Fibroblast of lung (primary cell): ENCODE measurements around the gene ZNRF3. TPM values are rescaled to one million over a fixed set of nuclear protein-coding genes. Genes with fewer than 3 reads are reported as not detected.

Source experiments
- DNase-seq, 2 donors: peaks; one replicate each; pipeline versions ENCODE4 v3.0.0 to v3.0.0-alpha.2; 2010; ENCODE audit warnings: low read depth in 2 of 2
- H2AFZ ChIP-seq: 2 replicates; pipeline ENCODE4 v1.5.1; 2012; ENCODE audit warnings: low read length, control low read depth, inconsistent platforms
- H3K27ac ChIP-seq: 2 replicates; pipeline ENCODE4 v1.5.1; 2011; ENCODE audit warnings: low read length, control low read depth; ENCODE audit not compliant: insufficient read depth
- H3K27me3 ChIP-seq: 2 replicates; pipeline ENCODE4 v1.5.1; 2011; ENCODE audit warnings: mild to moderate bottlenecking, low read length; ENCODE audit not compliant: control insufficient read depth, insufficient read depth
- H3K36me3 ChIP-seq: 2 replicates; pipeline ENCODE4 v1.5.1; 2011; ENCODE audit warnings: low read length; ENCODE audit not compliant: control insufficient read depth, insufficient read depth
- H3K4me1 ChIP-seq: 2 replicates; pipeline ENCODE4 v1.5.1; 2011; ENCODE audit warnings: low read length; ENCODE audit not compliant: control insufficient read depth, insufficient read depth; ENCODE audit errors: extremely low read depth
- H3K4me2 ChIP-seq: 2 replicates; pipeline ENCODE4 v1.5.1; 2011; ENCODE audit warnings: low read length, control low read depth; ENCODE audit not compliant: insufficient read depth; ENCODE audit errors: extremely low read depth
- H3K4me3 ChIP-seq, 4 experiments: fragments of 200-600 bp in 1 of 4; sonication (generic) in 1 of 4; replicated peaks in 1 of 4; 2 replicates each; pipeline ENCODE4 v1.5.1; 2011 to 2016; ENCODE audit warnings: low read length in 4 of 4, low read depth in 3 of 4, mild to moderate bottlenecking in 3 of 4, control low read depth in 2 of 4, inconsistent platforms in 1 of 4, mixed read lengths in 1 of 4; ENCODE audit not compliant: insufficient read depth in 1 of 4; ENCODE audit errors: control extremely low read depth in 1 of 4
- H3K79me2 ChIP-seq: 2 replicates; pipeline ENCODE4 v1.5.1; 2012; ENCODE audit warnings: mild to moderate bottlenecking, low read length, inconsistent platforms; ENCODE audit not compliant: control insufficient read depth, insufficient read depth
- H3K9ac ChIP-seq: 2 replicates; pipeline ENCODE4 v1.5.1; 2011; ENCODE audit warnings: mild to moderate bottlenecking, low read length, control low read depth; ENCODE audit not compliant: insufficient read depth
- H3K9me3 ChIP-seq: 2 replicates; pipeline ENCODE4 v1.5.1; 2012; ENCODE audit warnings: low read depth, low read length; ENCODE audit not compliant: control insufficient read depth, insufficient read depth
- H4K20me1 ChIP-seq: 2 replicates; pipeline ENCODE4 v1.5.1; 2011; ENCODE audit warnings: low read length; ENCODE audit not compliant: control insufficient read depth, insufficient read depth; ENCODE audit errors: extremely low read depth
- EZH2 ChIP-seq: IDR thresholded peaks from 2 replicates; pipeline ENCODE4 v1.5.1; 2012; ENCODE audit warnings: low read length, control low read depth, mild to moderate bottlenecking; ENCODE audit errors: missing control alignments
- polyA plus RNA-seq, 2 donors: library from polyadenylated mRNA; depleted of rRNA in 1 of 2; stranded (reverse) in 1 of 2; unstranded in 1 of 2; fragments of >200 nt; gene quantifications; 2 replicates each; pipeline ENCODE4 v1.2.1, GENCODE V29; 2011 to 2012; ENCODE audit warnings: missing spikeins in 1 of 2
- total RNA-seq: library from RNA; depleted of rRNA; stranded (reverse); fragments of >200 nt; gene quantifications from 2 replicates; pipeline ENCODE4 v1.2.1, GENCODE V29; 2014
- TF ChIP-seq, protein P1 (sequence below), 2 donors: IDR thresholded peaks in 1 of 2; conservative IDR thresholded peaks in 1 of 2; 1 replicate in 1 of 2; 2 replicates in 1 of 2; pipeline ENCODE4 v1.5.1; 2011 to 2012; ENCODE audit warnings: low read length in 2 of 2, control low read depth in 1 of 2, inconsistent platforms in 1 of 2, low read depth in 1 of 2, mild to moderate bottlenecking in 1 of 2

The ZNRF3 gene
- total and polyA plus RNA-seq, 2 donors (not counting 1 experiment from before 2014, with no cell fraction given): 1.1 to 2.6 TPM

DNA sequence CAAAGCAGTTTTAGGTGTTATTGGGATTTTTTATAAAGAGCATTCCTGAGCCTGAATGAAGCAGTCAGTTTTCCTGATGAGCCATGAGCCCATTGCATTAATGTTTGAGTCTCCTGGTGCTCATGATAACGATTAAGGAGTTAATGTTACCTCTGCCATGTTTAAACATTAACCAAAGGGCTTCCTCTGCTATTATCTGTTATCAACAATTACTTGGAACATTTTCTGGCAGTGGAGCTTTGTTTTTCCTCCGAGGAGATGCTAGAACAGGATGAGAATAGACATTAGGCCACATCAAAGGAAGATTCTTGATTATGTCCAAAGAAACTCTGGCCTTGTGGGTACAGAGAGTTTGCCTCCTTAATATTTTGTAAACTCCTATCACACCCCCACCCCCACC lies 49.9 kb downstream of the ZNRF3 start:
- no peaks in the 10 kb centered on the region for H3K4me1 ChIP-seq
- no peaks in the 10 kb centered on the region for H3K9me3 ChIP-seq
- H3K4me2 ChIP-seq: no peak overlapping the region
- no peak overlapping the region for H2AFZ ChIP-seq
- H3K9ac ChIP-seq: no peak overlapping the region
- TF ChIP-seq, protein P1, sequence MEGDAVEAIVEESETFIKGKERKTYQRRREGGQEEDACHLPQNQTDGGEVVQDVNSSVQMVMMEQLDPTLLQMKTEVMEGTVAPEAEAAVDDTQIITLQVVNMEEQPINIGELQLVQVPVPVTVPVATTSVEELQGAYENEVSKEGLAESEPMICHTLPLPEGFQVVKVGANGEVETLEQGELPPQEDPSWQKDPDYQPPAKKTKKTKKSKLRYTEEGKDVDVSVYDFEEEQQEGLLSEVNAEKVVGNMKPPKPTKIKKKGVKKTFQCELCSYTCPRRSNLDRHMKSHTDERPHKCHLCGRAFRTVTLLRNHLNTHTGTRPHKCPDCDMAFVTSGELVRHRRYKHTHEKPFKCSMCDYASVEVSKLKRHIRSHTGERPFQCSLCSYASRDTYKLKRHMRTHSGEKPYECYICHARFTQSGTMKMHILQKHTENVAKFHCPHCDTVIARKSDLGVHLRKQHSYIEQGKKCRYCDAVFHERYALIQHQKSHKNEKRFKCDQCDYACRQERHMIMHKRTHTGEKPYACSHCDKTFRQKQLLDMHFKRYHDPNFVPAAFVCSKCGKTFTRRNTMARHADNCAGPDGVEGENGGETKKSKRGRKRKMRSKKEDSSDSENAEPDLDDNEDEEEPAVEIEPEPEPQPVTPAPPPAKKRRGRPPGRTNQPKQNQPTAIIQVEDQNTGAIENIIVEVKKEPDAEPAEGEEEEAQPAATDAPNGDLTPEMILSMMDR (conservative IDR thresholded peaks at IDR 0.05 in 1 of 2, IDR thresholded peaks at IDR 0.05 in 1 of 2; ENCODE audit: low read depth in 1 of 2, low read length in 2 of 2): no peak
- TF ChIP-seq EZH2: no peak
- no peak overlapping the region for H3K4me3 ChIP-seq
- DNase-seq: no peak
- no peaks in the 10 kb centered on the region for H3K79me2 ChIP-seq
- H3K36me3 ChIP-seq: no peaks in the 10 kb centered on the region
- no peaks in the 10 kb centered on the region for H3K27me3 ChIP-seq
- H3K27ac ChIP-seq: no peak overlapping the region
- H4K20me1 ChIP-seq: no peaks in the 10 kb centered on the region

DNA sequence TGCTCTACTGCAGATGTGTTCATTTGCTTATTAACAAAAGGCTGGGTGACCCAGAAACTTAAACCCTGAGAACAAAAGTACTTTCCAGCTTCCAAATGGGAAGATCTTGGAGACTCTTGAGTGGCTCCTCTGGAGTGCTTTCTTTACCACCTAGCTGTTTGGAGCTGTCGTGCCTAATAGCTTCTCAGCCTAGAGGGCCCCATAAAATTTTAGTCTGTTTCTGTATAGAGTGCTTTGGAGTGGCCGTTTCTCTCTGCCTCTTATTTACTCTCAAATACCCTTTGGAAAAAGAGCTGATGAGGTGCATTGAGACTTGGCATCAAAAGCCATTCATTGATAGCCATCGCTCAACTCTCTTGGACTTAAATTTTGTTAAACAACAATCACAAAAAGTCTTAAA lies 50.7 kb downstream of the ZNRF3 start:
- Histone ChIP-seq H3K4me3 (no peak overlapping the region), H3K79me2 (no peaks in the 10 kb centered on the region), H3K9me3 (no peaks in the 10 kb centered on the region), H3K27me3 (no peaks in the 10 kb centered on the region), H3K4me2 (no peak overlapping the region), H4K20me1 (no peaks in the 10 kb centered on the region), H3K27ac (no peak overlapping the region), H3K4me1 (no peaks in the 10 kb centered on the region), H3K9ac (no peak overlapping the region), H2AFZ (no peak overlapping the region), H3K36me3 (no peaks in the 10 kb centered on the region)
- TF ChIP-seq EZH2: no peak
- TF ChIP-seq, protein P1 (conservative IDR thresholded peaks at IDR 0.05 in 1 of 2, IDR thresholded peaks at IDR 0.05 in 1 of 2; ENCODE audit: low read depth in 1 of 2, low read length in 2 of 2): no peak
- DNase-seq: no peak

DNA sequence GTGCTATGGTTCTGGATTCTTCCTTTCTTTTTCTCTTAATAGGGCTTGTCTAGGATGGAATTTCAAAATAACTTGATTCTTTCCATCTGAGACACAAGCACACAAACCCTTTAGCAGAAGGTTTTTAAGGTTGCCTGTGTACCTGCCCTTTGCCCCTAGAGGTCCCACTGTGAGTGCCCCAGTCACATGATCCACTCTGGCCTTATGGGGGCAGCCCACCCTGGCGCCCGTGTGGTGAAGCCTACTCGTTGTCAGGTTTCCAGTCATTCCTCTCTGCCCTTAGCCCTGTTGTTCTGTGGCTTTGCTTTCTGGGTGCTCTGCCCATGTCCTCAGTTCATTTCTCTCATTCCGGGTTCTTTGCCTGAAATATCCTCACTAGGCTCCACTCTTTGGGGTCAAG lies 51.8 kb downstream of the ZNRF3 start:
- Histone ChIP-seq H3K36me3 (no peaks in the 10 kb centered on the region), H4K20me1 (no peaks in the 10 kb centered on the region), H3K27ac (no peak overlapping the region), H3K4me1 (no peaks in the 10 kb centered on the region), H3K9ac (no peak overlapping the region), H3K79me2 (no peaks in the 10 kb centered on the region), H2AFZ (no peak overlapping the region), H3K4me2 (no peak overlapping the region), H3K9me3 (no peaks in the 10 kb centered on the region), H3K4me3 (no peak overlapping the region), H3K27me3 (no peaks in the 10 kb centered on the region)
- no peak for DNase-seq
- TF ChIP-seq EZH2: no peak
- TF ChIP-seq, protein P1 (conservative IDR thresholded peaks at IDR 0.05 in 1 of 2, IDR thresholded peaks at IDR 0.05 in 1 of 2; ENCODE audit: low read depth in 1 of 2, low read length in 2 of 2): no peak
